HG02943 (cell line): Measurements from ENCODE around the gene RPS18.

Experiments
- ATAC-seq: cut with Tn5 transposase; IDR thresholded peaks from one replicate; pipeline ENCODE4 v1.9.1; 2021; ENCODE audit warnings: mild to moderate bottlenecking, low read depth, moderate library complexity; ENCODE audit not compliant: unreplicated experiment

The RPS18 gene

GRCh38 chr6:33288921-33289783, 17.3 kb downstream of the RPS18 start, which contains the start of the genes PFDN6 and WDR46:
TSS of gene PFDN6 (plus strand) at chr6:33289601. CDS start at chr6:33289857, 256 bp downstream.
TSS of gene WDR46 (minus strand) at chr6:33289239. CDS start at chr6:33289170, 69 bp downstream.
- peak; percentile 80 for ATAC-seq

GRCh38 chr6:33289784-33290315, 18.0 kb downstream of the RPS18 start:
- peak; percentile 5 for ATAC-seq

GRCh38 chr6:33290459-33290858, 18.6 kb downstream of the RPS18 start:
- ATAC-seq, result no peak

GRCh38 chr6:33292996-33293682, 21.3 kb downstream of the RPS18 start:
- ATAC-seq, result no peak

DNA sequence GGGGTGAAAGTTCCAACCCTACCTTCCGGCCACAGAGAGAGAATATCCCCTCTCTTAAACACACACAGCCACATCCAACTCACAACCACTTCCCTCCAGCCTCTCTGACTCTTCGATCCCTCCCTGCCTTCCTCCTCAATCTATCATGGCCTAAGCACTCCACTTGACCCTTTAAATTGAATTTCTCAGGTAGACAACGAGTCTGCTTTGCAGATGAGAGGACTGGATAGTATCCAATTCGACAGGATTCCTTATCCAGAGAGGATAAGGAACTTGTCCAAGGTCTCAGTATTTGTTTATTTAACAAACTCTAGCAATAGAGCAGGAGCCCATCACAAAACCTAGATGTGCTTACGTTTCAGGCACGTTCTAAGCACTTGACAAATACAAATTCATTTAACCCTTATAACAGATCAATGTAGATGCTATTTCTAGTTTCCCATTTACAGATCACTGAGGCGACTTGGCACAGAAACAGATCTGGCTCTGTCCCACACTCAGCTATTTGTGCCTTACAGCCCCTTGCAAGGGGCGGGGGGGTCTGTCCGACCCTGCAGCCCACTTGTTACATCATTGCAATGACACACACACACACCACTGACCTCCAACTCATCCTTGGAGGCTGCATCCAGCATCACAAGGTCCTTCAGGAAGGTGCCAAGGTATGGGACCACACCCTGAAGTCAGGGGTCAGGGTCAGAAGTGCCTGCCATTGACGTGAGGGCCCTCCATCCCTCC, 22.4 kb downstream of the RPS18 start:
- no peak for ATAC-seq

- no peak for ATAC-seq
Measured at GRCh38 chr6:33295621-33296369, 23.9 kb downstream of the RPS18 start.

DNA sequence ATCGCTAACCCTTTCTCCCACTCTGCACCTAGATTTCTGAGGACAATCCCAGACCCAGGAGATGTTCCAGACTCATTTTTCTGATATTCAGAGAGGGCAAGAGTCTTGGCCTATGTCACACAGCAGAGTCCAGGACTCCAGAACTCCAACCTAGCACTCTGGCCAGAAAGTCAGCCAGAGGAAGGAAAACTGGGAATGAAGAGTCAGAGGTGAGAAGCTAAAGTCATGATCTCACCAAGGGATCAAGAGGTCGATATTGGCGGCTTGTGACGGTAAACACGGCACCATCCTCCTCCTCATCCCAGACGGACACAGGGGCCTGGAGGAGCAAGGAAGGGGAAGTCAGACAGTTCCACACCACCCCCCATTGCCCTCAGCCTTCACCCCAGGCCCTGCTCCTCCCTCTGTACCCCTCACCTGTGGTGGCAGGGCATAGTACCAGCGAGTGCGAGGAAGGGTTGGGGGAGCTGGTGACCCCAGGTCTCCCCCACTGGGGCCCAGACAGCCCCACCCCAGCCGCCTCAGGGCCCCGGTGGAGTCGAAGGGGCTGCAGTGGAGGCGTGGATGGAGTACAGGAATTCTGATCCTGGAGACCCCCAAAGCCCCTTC, 25.0 kb downstream of the RPS18 start:
- no peak for ATAC-seq

GRCh38 chr6:33297406-33297955, 25.6 kb downstream of the RPS18 start:
- no peak for ATAC-seq

- ATAC-seq, result no peak
Measured at GRCh38 chr6:33297956-33298772, 26.3 kb downstream of the RPS18 start.

GRCh38 chr6:33298773-33299236, 26.9 kb downstream of the RPS18 start, which contains the start of gene RGL2:
TSS of gene RGL2 (minus strand) at chr6:33298942. CDS start at chr6:33298610, 332 bp downstream.
- peak; percentile 33 for ATAC-seq

- peak; percentile 57 for ATAC-seq
Measured at GRCh38 chr6:33299237-33299944, 27.5 kb downstream of the RPS18 start.

DNA sequence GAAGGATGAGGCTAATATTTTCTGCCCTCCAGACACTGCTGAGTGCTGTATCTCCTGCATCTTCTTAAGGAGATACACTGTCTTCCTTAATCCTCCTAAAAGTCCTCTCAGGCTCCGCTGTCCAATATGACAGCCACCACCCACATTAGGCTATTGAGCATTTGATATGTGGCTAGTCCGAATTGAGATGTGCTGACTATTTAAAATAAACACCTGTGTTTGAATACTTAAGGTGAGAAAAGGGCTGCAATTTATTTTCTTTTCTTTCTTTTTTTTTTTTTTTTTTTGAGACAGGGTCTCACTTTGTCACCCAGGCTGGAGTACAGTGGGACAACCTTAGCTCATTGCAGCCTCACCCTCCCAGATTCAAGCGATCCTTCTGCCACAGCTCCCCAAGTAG, 30.0 kb downstream of the RPS18 start:
- ATAC-seq, result no peak

DNA sequence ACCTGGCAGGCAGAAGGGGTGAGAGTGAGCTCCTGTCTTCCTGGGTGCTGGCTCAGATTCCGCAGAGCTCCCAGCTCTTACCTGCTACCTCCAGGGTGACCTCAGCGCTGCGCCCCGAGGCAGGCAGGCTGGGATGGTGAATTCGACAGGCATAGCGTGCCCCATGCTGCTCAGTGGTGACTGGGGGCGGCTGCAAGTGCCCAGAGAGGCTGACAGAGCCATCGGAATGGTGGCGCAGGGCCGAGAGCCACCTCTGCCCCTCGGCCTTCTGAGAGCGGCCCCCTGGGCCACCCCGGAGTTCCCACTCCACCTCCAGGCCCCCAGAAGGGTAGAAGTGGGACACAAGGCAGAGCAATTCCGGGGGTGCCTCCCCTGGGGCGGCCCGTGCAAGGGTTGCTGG, 32.3 kb downstream of the RPS18 start:
- ATAC-seq, result no peak

- ATAC-seq, result no peak
Measured at GRCh38 chr6:33305052-33305451, 33.2 kb downstream of the RPS18 start.

- no peak for ATAC-seq
Measured at GRCh38 chr6:33306356-33306755, 34.5 kb downstream of the RPS18 start.

- ATAC-seq, result no peak
Measured at GRCh38 chr6:33312361-33313104, 40.7 kb downstream of the RPS18 start.
